CD4-positive, alpha-beta T cell treated with Interleukin-17A for 1 hour (primary cell): Measurements from ENCODE around the gene LIAS.
A peak's percentile ranks its signal among the peaks of the same experiment; 100 is the strongest.
"Not testable (repeated sequence)": the region's sequence is repeated elsewhere in the genome, so short reads cannot be mapped to it uniquely, and the experiment has no call there.

Source experiments
- DNase-seq: peaks from one replicate; pipeline ENCODE4 v3.0.0-alpha.2; 2020

Gene LIAS

GRCh38 chr4:39453738-39454137 is 5.1 kb upstream of the LIAS start:
- DNase-seq = no peak

- DNase-seq = no peak
Measured at GRCh38 chr4:39455486-39455885, 3.4 kb upstream of the LIAS start.

GRCh38 chr4:39456946-39457763 is 1.7 kb upstream of the LIAS start:
- DNase-seq = no peak

GRCh38 chr4:39458161-39458504 is 723 bp upstream of the LIAS start:
- DNase-seq = not testable (repeated sequence)

- no peak for DNase-seq
Measured at GRCh38 chr4:39464886-39465501, 6.1 kb downstream of the LIAS start.

- no peak for DNase-seq
Measured at GRCh38 chr4:39466747-39467146, 7.9 kb downstream of the LIAS start.

- no peak for DNase-seq
Measured at GRCh38 chr4:39467464-39467863, 8.6 kb downstream of the LIAS start.

- DNase-seq = peak; percentile 67
Measured at GRCh38 chr4:39469429-39470077, 10.7 kb downstream of the LIAS start.

GRCh38 chr4:39470402-39470801 is 11.5 kb downstream of the LIAS start:
- DNase-seq = no peak

- no peak for DNase-seq
Measured at GRCh38 chr4:39472396-39472795, 13.5 kb downstream of the LIAS start.

- DNase-seq = no peak
Measured at GRCh38 chr4:39476187-39476895, 17.5 kb downstream of the LIAS start.

- no peak for DNase-seq
Measured at GRCh38 chr4:39480251-39480650, 21.4 kb downstream of the LIAS start.

- no peak for DNase-seq
Measured at GRCh38 chr4:39480902-39481695, 22.2 kb downstream of the LIAS start.

GRCh38 chr4:39484582-39485272 is 25.9 kb downstream of the LIAS start:
- DNase-seq = no peak

GRCh38 chr4:39486221-39486804 is 27.5 kb downstream of the LIAS start:
- no peak for DNase-seq

GRCh38 chr4:39490322-39490721 is 31.5 kb downstream of the LIAS start:
- no peak for DNase-seq

GRCh38 chr4:39494354-39494753 is 35.5 kb downstream of the LIAS start:
- no peak for DNase-seq

- DNase-seq = no peak
Measured at GRCh38 chr4:39495446-39496213, 36.8 kb downstream of the LIAS start.

GRCh38 chr4:39497909-39498726 is 39.3 kb downstream of the LIAS start:
- no peak for DNase-seq

- DNase-seq = no peak
Measured at GRCh38 chr4:39498727-39499020, 39.8 kb downstream of the LIAS start.
